ENCODE results near the gene CENPO.

DNA sequence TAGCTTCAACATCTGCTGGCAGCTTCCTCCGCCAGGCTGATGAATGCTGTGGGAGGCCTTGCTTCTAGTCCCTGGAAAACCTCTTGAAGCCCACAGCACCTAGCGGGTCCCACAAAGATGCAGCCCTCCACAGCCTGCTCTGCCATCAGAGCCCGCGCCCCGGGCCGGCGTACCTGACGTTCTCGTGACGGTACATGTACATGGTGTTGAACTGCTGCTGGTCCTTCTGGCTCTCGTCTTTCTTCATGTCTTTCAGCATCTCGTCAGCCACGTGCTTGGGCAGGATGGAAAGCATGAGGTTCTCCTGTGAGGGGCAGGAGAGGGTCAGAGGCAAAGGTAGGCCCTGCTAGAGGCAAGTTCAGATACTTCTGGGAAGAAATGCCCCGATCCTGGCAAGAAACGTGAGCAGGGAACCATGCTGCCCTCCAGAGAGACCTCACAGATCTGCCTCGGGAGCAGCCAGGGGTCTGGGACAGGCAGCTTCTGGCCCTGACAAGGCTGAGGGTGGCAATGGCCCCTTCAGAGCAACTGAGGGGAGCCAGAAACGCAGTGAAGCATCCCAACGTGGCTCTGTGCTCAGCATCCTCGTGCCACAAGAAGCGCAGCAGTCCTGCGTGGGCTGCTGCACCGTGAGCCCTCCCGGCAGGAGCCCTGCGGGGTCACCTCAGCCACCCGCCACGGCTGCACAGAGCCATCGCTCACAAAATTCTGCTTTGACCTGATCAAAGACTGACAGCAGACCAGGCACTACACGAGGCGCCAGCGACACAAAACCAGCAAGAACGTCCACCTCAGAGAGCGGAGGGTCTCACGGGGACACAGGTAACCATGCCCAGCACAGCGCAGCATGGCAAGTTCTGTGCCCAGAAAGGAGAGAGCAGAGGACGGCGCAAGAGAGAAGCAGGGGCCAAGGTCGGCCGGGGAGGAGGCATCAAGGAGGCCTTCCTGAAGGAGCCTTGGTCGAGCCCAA lies 49.1 kb downstream of the CENPO start:
- TF ChIP-seq, protein P1, sequence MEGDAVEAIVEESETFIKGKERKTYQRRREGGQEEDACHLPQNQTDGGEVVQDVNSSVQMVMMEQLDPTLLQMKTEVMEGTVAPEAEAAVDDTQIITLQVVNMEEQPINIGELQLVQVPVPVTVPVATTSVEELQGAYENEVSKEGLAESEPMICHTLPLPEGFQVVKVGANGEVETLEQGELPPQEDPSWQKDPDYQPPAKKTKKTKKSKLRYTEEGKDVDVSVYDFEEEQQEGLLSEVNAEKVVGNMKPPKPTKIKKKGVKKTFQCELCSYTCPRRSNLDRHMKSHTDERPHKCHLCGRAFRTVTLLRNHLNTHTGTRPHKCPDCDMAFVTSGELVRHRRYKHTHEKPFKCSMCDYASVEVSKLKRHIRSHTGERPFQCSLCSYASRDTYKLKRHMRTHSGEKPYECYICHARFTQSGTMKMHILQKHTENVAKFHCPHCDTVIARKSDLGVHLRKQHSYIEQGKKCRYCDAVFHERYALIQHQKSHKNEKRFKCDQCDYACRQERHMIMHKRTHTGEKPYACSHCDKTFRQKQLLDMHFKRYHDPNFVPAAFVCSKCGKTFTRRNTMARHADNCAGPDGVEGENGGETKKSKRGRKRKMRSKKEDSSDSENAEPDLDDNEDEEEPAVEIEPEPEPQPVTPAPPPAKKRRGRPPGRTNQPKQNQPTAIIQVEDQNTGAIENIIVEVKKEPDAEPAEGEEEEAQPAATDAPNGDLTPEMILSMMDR (IDR thresholded peaks at IDR 0.05), result no peak
- TF ChIP-seq POLR2A (IDR thresholded peaks at IDR 0.05; ENCODE audit: low read length), result no peak
- no peak for TF ChIP-seq TP53 (CRISPR knock-in tag; IDR thresholded peaks at IDR 0.05)
- TF ChIP-seq RFX5 (IDR thresholded peaks at IDR 0.05), result no peak
- TF ChIP-seq EHMT2 (IDR thresholded peaks at IDR 0.05; ENCODE audit: low read depth), result no peak
- no peak for TF ChIP-seq EP300 (IDR thresholded peaks at IDR 0.05)
- no peak for TF ChIP-seq CHD2 (IDR thresholded peaks at IDR 0.05; ENCODE audit: low read length, partially characterized antibody)
- TF ChIP-seq CBX2 (IDR thresholded peaks at IDR 0.05; ENCODE audit: borderline replicate concordance, low read depth), result no peak
- TF ChIP-seq FOXS1 (CRISPR knock-in tag; IDR thresholded peaks at IDR 0.05), result no peak
- no peak for TF ChIP-seq MAZ (IDR thresholded peaks at IDR 0.05; ENCODE audit: borderline replicate concordance, low read depth, low read length)
- TF ChIP-seq HOXB13 (CRISPR knock-in tag; IDR thresholded peaks at IDR 0.05; ENCODE audit: low read depth), result no peak
